GM19455 (cell line): ENCODE measurements around the gene NKD1.
"Not testable (repeated sequence)": the region's sequence is repeated elsewhere in the genome, so short reads cannot be mapped to it uniquely, and the experiment has no call there.

Experiments
- ATAC-seq: cut with Tn5 transposase; IDR thresholded peaks from one replicate; pipeline ENCODE4 v1.9.1; 2021; ENCODE audit not compliant: unreplicated experiment

The NKD1 gene

GRCh38 chr16:50536258-50536645 is 11.9 kb upstream of the NKD1 start:
- ATAC-seq, result not testable (repeated sequence)

- no peak for ATAC-seq
Measured at GRCh38 chr16:50537533-50538290, 10.5 kb upstream of the NKD1 start.

GRCh38 chr16:50538411-50539052 is 9.7 kb upstream of the NKD1 start:
- no peak for ATAC-seq

GRCh38 chr16:50539053-50539695 is 9.0 kb upstream of the NKD1 start:
- no peak for ATAC-seq

GRCh38 chr16:50539822-50540710 is 8.1 kb upstream of the NKD1 start:
- ATAC-seq, result no peak

- no peak for ATAC-seq
Measured at GRCh38 chr16:50540711-50541007, 7.5 kb upstream of the NKD1 start.

GRCh38 chr16:50542703-50543102 is 5.5 kb upstream of the NKD1 start:
- ATAC-seq, result no peak

- ATAC-seq, result no peak
Measured at GRCh38 chr16:50546125-50546524, 2.1 kb upstream of the NKD1 start.

GRCh38 chr16:50547340-50548124 is 664 bp upstream of the NKD1 start:
- peak; percentile 39 for ATAC-seq

- ATAC-seq, result no peak
Measured at GRCh38 chr16:50548909-50549560, 839 bp downstream of the NKD1 start.

- no peak for ATAC-seq
Measured at GRCh38 chr16:50549561-50549915, 1.3 kb downstream of the NKD1 start.

GRCh38 chr16:50550035-50550434 is 1.8 kb downstream of the NKD1 start:
- ATAC-seq, result no peak

GRCh38 chr16:50550866-50551641 is 2.9 kb downstream of the NKD1 start:
- no peak for ATAC-seq

- no peak for ATAC-seq
Measured at GRCh38 chr16:50552476-50553101, 4.4 kb downstream of the NKD1 start.

- ATAC-seq, result no peak
Measured at GRCh38 chr16:50553182-50553710, 5.0 kb downstream of the NKD1 start.

GRCh38 chr16:50553731-50554360 is 5.7 kb downstream of the NKD1 start:
- no peak for ATAC-seq

- no peak for ATAC-seq
Measured at GRCh38 chr16:50555269-50555875, 7.2 kb downstream of the NKD1 start.
